Skeletal muscle cell (primary cell): ENCODE measurements around the gene PATZ1.

Experiments
- DNase-seq: peaks from one replicate; pipeline ENCODE4 v3.0.0-alpha.2; 2010; ENCODE audit warnings: low read depth
- H3K4me3 ChIP-seq: 2 replicates; pipeline ENCODE4 v1.5.1; 2011; ENCODE audit warnings: low read depth, mild to moderate bottlenecking, control low read depth, low read length, moderate library complexity

PATZ1 gene

DNA sequence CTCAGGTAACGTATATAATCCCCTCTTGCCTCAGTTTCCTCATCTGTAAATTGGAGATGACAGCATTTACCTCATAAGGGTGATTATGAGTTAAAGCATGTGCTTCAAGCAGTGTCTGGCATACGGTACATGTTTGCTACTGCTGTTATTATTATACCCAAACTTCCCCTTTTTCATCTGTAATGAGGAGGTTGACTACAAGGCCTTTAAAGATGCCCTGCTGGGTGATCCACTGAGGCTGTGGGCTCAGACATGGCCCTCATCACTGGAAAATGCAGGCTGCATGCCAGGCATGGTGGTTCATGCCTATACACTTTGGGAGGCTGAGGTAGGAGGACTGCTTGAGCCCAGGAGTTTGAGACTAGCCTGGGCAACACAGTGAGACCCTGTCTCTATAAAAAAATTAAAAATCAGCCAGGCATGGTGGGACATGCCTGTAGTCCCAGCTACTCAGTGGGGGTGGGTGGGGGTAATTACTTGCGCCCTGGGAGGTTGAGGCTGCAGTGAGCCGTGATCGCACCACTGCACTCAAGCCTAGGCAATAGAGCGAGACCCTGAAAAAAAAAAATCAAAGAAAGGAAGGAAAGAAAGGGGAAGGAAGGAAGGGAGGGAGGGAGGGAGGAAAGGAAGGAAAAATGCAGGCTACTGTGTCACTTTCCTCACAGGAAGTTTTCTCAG is 58.2 kb downstream of the PATZ1 start:
- H3K4me3 ChIP-seq = no peak overlapping the region
- DNase-seq = no peak

DNA sequence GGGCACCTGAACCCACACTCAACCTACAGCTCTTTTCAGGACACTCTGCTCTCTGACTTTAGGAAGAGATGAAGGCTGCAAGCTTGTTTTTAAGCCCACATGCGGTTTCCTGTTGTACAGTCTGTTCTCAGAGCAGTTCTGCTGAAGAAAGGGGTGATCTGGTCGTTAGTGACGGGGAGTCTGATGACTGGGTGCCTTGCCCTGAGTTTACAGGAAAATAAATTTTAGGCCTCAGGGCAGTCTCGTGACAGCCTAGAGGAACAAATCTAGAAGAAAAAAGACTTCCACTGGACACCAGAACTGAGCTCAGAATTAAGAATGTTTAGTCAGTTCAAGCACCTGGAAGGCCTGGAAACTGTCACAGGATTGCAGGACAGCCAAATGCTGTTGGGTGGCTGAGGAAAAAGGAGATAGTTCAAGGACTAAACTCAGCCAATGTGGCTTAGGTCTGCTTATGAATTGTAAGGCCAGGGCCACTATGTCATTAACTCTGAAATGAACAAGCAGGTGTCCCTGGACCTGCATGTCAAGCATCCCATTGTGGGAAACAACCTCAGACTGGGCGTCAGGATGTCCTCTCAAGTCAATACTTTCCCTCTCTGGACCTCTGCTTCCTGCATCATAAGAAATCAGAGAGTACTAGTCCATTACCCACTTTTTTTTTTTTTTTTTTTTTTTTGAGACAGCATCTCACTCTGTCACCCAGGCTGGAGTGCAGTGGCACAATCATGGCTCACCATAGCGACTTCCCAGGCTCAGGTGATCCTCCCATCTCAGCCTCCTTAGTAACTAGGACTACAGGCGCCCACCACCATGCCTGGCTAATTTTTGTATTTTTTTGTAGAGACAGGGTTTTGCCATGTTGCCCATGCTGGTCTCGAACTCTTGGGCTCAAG is 59.5 kb downstream of the PATZ1 start:
- no peak for DNase-seq
- H3K4me3 ChIP-seq = no peak overlapping the region

DNA sequence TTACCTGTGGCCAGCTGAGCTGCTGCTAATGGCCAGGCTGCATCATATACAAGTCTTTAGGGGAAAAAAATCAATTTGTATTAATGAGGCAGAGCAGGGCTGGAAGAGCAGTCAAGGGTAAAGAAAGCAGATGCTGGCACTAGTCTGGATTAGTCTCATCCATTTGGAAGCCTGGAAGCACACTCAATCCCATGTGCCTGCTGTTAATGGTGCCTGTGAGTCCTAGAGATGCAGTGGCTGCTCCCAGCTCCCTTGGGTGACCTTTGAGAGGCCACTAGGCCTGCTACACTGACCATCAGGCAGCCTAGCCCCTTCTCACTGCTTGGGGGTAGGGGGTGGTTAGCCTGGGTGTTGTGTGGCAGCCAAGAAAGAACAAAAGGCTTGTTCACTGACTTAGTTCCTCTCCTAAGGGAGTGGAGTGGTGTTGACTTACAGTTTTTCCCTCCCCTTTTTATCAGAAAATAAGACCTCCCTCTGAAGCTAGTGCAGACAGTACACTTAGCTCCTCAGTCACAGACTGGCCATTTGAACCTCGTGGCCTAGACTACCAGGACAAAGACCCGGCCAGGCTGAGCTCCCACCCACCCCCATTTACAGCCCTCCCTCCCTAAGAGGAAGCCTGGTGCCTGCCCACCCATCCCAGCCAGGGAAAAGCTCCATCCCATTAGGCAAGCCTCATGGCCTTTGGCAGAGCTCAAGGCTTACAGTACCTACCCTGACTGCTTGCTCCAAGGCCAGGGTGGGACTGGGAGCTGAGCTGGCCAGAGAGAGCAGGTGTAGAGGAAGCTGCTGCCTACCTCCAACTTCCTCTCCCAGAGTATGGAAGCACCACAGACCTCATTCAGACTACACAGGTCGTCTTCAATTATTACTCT is 61.6 kb downstream of the PATZ1 start:
- no peak overlapping the region for H3K4me3 ChIP-seq
- DNase-seq = no peak

DNA sequence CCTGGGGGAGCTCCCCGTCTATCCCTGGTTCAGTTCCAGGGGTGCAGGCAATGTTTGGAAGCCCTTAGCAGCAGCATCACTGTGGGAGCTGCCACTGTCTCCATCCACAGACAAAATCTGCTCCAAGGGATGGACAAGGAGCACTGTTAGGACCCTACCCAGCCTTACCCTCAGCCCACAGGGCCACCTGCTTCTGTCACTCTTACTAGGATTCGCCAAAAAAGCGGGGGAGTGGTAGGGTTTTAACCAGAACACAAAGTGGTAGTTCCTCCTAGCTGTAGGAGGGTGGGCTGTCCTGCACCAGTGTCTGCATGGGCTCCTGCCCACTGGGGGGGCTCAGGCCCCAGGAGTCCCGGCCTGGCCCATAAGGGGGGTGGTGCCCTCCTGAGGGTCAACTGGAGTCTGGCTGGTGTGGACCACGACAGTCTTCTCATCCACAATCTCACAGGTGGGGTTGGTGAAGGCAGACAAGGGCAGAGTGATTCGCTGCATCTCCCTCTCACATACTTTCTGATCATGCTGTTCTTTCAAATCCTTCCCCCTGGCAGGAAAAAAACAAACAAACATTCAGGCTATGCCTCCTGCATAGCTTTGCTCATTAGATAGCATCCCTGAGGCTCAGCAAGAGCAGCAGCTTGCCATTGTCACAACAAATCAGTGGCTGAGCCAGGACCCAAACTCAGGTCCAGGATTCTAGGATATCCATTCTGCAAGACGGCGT is 63.2 kb downstream of the PATZ1 start:
- no peak overlapping the region for H3K4me3 ChIP-seq
- DNase-seq = no peak

DNA sequence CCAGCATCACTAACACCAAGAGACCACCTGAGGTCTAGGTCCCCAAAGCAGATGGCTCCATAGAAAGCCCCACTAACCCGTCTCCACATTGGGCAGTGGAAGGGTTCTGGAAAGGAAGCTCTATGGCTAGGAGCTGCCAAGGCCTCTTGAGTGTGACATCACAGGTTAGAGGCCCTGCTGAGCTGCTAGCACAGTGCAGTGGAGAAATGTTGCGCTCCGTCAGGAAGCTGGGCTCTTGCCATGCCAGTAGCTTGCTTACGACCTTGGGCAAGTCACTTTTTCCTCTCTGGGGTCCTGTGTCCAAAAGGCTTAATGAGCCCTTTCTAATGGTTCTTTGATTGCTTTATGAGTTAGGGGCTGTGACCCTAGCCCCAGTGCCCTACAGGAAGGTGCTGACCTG is 64.4 kb downstream of the PATZ1 start:
- no peak overlapping the region for H3K4me3 ChIP-seq
- DNase-seq = no peak

DNA sequence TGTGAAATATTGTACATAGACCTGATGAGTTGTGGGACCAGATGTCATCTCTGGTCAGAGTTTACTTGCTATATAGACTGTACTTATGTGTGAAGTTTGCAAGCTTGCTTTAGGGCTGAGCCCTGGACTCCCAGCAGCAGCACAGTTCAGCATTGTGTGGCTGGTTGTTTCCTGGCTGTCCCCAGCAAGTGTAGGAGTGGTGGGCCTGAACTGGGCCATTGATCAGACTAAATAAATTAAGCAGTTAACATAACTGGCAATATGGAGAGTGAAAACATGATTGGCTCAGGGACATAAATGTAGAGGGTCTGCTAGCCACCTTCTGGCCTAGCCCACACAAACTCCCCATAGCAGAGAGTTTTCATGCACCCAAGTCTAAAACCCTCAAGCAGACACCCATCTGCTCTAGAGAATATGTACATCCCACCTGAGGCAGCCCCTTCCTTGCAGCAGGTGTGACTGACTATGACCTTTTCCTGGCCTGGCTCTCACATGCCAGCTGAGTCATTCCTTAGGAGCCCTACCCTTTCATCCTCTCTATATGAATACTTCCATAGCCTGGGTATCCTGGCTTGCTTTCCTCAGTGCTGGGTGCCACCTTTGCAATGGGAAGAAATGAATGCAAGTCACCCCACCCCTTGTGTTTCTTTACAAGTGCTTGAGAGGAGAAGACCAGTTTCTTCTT is 66.2 kb downstream of the PATZ1 start:
- H3K4me3 ChIP-seq = no peak overlapping the region
- DNase-seq = no peak

DNA sequence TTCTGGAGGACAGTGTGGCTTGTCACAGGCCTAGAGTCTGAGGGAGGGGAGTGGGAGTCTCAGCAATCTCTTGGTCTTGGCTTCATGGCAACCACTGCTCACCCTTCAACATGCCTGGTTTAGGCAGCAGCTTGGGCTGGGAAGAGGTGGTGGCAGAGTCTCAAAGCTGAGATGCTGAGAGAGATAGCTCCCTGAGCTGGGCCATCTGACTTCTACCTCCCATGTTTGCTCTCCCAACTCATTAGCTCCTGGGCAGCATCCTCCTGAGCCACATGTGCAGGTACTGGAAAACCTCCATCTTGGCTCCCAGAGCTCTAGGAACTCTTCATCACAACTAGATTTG is 66.8 kb downstream of the PATZ1 start:
- DNase-seq = no peak
- H3K4me3 ChIP-seq = no peak overlapping the region

DNA sequence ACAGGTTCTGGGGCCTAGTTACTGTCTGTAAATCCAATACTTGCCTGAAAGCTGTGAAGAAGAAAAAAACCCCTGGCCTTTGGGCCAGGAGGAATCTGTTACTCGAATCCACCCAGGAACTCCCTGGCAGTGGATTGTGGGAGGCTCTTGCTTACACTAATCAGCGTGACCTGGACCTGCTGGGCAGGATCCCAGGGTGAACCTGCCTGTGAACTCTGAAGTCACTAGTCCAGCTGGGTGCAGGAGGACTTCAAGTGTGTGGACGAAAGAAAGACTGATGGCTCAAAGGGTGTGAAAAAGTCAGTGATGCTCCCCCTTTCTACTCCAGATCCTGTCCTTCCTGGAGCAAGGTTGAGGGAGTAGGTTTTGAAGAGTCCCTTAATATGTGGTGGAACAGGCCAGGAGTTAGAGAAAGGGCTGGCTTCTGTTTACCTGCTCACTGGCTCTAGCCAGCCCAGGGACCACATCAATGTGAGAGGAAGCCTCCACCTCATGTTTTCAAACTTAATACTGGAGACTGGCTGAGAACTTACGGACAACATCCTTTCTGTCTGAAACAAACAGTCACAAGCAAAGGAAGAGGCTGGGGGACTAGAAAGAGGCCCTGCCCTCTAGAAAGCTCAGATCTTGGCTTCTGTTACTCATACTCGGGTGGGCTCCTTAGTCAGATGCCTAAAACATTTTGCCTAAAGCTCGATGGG is 67.4 kb downstream of the PATZ1 start:
- DNase-seq = no peak
- H3K4me3 ChIP-seq = no peak overlapping the region

DNA sequence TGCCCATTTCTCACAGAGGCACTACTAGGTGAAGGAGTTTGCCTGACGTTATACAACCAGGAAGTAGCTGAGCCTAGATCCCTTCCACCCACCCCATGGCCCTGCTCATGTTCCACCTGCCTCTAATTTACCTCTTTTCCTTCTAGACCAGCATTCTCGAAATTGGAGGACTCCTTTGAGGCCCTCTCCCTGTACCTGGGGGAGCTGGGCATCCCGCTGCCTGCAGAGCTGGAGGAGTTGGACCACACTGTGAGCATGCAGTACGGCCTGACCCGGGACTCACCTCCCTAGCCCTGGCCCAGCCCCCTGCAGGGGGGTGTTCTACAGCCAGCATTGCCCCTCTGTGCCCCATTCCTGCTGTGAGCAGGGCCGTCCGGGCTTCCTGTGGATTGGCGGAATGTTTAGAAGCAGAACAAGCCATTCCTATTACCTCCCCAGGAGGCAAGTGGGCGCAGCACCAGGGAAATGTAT is 68.0 kb downstream of the PATZ1 start:
- no peak overlapping the region for H3K4me3 ChIP-seq
- DNase-seq = no peak

DNA sequence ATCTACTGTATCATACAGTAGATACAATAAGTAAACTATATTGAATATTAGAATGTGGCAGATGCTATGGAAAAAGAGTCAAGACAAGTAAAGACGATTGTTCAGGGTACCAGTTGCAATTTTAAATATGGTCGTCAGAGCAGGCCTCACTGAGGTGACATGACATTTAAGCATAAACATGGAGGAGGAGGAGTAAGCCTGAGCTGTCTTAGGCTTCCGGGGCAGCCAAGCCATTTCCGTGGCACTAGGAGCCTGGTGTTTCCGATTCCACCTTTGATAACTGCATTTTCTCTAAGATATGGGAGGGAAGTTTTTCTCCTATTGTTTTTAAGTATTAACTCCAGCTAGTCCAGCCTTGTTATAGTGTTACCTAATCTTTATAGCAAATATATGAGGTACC is 68.4 kb downstream of the PATZ1 start:
- no peak overlapping the region for H3K4me3 ChIP-seq
- DNase-seq = no peak

DNA sequence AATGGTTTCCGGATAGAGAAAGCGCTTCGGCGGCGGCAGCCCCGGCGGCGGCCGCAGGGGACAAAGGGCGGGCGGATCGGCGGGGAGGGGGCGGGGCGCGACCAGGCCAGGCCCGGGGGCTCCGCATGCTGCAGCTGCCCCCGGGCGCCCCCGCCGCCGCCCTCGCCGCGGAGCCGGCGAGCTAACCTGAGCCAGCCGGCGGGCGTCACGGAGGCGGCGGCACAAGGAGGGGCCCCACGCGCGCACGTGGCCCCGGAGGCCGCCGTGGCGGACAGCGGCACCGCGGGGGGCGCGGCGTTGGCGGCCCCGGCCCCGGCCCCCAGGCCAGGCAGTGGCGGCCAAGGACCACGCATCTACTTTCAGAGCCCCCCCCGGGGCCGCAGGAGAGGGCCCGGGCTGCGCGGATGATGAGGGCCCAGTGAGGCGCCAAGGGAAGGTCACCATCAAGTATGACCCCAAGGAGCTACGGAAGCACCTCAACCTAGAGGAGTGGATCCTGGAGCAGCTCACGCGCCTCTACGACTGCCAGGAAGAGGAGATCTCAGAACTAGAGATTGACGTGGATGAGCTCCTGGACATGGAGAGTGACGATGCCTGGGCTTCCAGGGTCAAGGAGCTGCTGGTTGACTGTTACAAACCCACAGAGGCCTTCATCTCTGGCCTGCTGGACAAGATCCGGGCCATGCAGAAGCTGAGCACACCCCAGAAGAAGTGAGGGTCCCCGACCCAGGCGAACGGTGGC is 69.5 kb downstream of the PATZ1 start:
- DNase-seq = no peak
- H3K4me3 ChIP-seq = no peak overlapping the region
